HEK293T (cell line): ENCODE results near the gene MPZL1.

ENCODE experiments used
- BHLHE40 ChIP-seq: fragments of 450-650 bp; IDR thresholded peaks from 2 replicates; pipeline ENCODE4 v1.6.1; 2016; ENCODE audit warnings: mild to moderate bottlenecking, moderate library complexity, borderline replicate concordance
- FOXA1 ChIP-seq: fragments of 450-650 bp; IDR thresholded peaks from 2 replicates; pipeline ENCODE4 v1.6.1; 2016; ENCODE audit warnings: mild to moderate bottlenecking
- FOXK2 ChIP-seq: fragments of 450-650 bp; IDR thresholded peaks from 2 replicates; pipeline ENCODE4 v1.6.1; 2016; ENCODE audit warnings: mild to moderate bottlenecking
- FOXM1 ChIP-seq: fragments of 450-650 bp; IDR thresholded peaks from 2 replicates; pipeline ENCODE4 v1.6.1; 2017; ENCODE audit warnings: mild to moderate bottlenecking, borderline replicate concordance
- SP1 ChIP-seq: fragments of 450-650 bp; IDR thresholded peaks from 2 replicates; pipeline ENCODE4 v1.6.1; 2017
- SUZ12 ChIP-seq: fragments of 450-650 bp; IDR thresholded peaks from 2 replicates; pipeline ENCODE4 v1.6.1; 2016; ENCODE audit warnings: mild to moderate bottlenecking

- TF ChIP-seq SP1: no peak
- TF ChIP-seq SUZ12: no peak
- TF ChIP-seq FOXK2: no peak
- no peak for TF ChIP-seq FOXA1
- TF ChIP-seq BHLHE40: no peak
- no peak for TF ChIP-seq FOXM1
Measured at GRCh38 chr1:167837326-167837725, 115.5 kb downstream of the MPZL1 start.
